ENCODE results near the gene CEMIP. TPM values are rescaled to one million over a fixed set of nuclear protein-coding genes. Genes with fewer than 3 reads are reported as not detected.

Gene CEMIP
- total and polyA plus RNA-seq, 2 of the 8 experiments (the other 6 are each of a cell fraction or from before 2014, with no cell fraction given): 0.11 to 0.60 TPM

DNA sequence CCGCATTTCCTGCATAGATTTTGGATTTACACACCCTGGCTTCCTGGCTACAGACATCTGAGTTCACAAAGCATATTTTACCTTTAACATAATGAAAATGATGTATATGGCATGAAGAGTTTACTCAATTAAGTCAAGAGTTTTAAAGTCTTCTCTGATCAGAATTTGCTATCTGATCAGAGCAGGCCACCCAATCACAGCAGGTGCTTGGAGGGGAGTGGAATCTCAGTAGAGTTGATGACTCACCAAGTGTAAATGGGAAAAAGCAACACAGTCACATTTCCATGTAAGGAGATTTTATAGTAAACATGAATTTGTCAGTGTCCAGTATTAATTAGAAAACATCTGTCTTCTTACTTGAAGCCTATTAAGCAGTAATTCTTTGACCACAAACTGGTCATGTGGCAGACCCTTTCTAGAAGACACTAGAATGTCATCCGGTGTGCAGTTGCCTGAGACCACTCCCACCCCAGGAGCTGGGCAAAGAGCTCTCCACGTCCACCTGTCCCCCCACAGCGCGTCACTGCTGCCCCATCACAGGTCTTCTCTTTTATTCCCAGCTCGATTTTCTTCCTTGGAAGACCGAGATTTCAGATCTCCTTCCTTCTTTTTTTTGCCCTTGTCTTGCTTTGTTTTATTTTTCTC is 199.6 kb downstream of the CEMIP start (continued):
- TF ChIP-seq RBBP5 (IDR thresholded peaks at IDR 0.05; ENCODE audit: borderline replicate concordance, low read depth, low read length) (no peak), TAF1 (IDR thresholded peaks at IDR 0.05; ENCODE audit: low read depth, low read length) (no peak), NANOG (IDR thresholded peaks at IDR 0.05; ENCODE audit: insufficient read depth, low read depth, low read length, poor library complexity, severe bottlenecking) (no peak), BACH1 (IDR thresholded peaks at IDR 0.05; ENCODE audit: low read length) (no peak), POLR2A (IDR thresholded peaks at IDR 0.05; ENCODE audit: control extremely low read depth in 1 of 2, low read depth in 2 of 2, low read length in 2 of 2) (no peak)
- TF ChIP-seq, protein P1, sequence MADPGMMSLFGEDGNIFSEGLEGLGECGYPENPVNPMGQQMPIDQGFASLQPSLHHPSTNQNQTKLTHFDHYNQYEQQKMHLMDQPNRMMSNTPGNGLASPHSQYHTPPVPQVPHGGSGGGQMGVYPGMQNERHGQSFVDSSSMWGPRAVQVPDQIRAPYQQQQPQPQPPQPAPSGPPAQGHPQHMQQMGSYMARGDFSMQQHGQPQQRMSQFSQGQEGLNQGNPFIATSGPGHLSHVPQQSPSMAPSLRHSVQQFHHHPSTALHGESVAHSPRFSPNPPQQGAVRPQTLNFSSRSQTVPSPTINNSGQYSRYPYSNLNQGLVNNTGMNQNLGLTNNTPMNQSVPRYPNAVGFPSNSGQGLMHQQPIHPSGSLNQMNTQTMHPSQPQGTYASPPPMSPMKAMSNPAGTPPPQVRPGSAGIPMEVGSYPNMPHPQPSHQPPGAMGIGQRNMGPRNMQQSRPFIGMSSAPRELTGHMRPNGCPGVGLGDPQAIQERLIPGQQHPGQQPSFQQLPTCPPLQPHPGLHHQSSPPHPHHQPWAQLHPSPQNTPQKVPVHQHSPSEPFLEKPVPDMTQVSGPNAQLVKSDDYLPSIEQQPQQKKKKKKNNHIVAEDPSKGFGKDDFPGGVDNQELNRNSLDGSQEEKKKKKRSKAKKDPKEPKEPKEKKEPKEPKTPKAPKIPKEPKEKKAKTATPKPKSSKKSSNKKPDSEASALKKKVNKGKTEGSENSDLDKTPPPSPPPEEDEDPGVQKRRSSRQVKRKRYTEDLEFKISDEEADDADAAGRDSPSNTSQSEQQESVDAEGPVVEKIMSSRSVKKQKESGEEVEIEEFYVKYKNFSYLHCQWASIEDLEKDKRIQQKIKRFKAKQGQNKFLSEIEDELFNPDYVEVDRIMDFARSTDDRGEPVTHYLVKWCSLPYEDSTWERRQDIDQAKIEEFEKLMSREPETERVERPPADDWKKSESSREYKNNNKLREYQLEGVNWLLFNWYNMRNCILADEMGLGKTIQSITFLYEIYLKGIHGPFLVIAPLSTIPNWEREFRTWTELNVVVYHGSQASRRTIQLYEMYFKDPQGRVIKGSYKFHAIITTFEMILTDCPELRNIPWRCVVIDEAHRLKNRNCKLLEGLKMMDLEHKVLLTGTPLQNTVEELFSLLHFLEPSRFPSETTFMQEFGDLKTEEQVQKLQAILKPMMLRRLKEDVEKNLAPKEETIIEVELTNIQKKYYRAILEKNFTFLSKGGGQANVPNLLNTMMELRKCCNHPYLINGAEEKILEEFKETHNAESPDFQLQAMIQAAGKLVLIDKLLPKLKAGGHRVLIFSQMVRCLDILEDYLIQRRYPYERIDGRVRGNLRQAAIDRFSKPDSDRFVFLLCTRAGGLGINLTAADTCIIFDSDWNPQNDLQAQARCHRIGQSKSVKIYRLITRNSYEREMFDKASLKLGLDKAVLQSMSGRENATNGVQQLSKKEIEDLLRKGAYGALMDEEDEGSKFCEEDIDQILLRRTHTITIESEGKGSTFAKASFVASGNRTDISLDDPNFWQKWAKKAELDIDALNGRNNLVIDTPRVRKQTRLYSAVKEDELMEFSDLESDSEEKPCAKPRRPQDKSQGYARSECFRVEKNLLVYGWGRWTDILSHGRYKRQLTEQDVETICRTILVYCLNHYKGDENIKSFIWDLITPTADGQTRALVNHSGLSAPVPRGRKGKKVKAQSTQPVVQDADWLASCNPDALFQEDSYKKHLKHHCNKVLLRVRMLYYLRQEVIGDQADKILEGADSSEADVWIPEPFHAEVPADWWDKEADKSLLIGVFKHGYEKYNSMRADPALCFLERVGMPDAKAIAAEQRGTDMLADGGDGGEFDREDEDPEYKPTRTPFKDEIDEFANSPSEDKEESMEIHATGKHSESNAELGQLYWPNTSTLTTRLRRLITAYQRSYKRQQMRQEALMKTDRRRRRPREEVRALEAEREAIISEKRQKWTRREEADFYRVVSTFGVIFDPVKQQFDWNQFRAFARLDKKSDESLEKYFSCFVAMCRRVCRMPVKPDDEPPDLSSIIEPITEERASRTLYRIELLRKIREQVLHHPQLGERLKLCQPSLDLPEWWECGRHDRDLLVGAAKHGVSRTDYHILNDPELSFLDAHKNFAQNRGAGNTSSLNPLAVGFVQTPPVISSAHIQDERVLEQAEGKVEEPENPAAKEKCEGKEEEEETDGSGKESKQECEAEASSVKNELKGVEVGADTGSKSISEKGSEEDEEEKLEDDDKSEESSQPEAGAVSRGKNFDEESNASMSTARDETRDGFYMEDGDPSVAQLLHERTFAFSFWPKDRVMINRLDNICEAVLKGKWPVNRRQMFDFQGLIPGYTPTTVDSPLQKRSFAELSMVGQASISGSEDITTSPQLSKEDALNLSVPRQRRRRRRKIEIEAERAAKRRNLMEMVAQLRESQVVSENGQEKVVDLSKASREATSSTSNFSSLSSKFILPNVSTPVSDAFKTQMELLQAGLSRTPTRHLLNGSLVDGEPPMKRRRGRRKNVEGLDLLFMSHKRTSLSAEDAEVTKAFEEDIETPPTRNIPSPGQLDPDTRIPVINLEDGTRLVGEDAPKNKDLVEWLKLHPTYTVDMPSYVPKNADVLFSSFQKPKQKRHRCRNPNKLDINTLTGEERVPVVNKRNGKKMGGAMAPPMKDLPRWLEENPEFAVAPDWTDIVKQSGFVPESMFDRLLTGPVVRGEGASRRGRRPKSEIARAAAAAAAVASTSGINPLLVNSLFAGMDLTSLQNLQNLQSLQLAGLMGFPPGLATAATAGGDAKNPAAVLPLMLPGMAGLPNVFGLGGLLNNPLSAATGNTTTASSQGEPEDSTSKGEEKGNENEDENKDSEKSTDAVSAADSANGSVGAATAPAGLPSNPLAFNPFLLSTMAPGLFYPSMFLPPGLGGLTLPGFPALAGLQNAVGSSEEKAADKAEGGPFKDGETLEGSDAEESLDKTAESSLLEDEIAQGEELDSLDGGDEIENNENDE (IDR thresholded peaks at IDR 0.05; ENCODE audit: insufficient replicate concordance, low read length): no peak
